GM23338 (cell line): ENCODE data around the gene GSN.

Source experiments
- CREB1 ChIP-seq: fragments of 250-450 bp; sonication (Bioruptor Pico); IDR thresholded peaks from 2 replicates; pipeline ENCODE4 v1.5.0; 2020; ENCODE audit warnings: low read depth, mild to moderate bottlenecking, moderate library complexity
- EZH2 ChIP-seq: fragments of 200-600 bp; sonication (generic); IDR thresholded peaks from one replicate; pipeline ENCODE4 v1.8.0; 2017; ENCODE audit warnings: antibody characterized with exemption, mild to moderate bottlenecking, low read depth; ENCODE audit not compliant: unreplicated experiment
- EZH2phosphoT487 ChIP-seq: fragments of 200-600 bp; sonication (generic); IDR thresholded peaks from one replicate; pipeline ENCODE4 v1.8.1; 2018; ENCODE audit warnings: antibody characterized with exemption; ENCODE audit not compliant: unreplicated experiment
- POLR2AphosphoS5 ChIP-seq: IDR thresholded peaks from 2 replicates; pipeline ENCODE4 v1.6.1; 2016; ENCODE audit warnings: antibody characterized with exemption, low read depth
- TF ChIP-seq, protein P1 (sequence below), 2 experiments: fragments of 200-600 bp in 1 of 2; sonication (generic) in 1 of 2; conservative IDR thresholded peaks; 2 replicates each; pipeline versions ENCODE4 v1.5.1 to v1.6.1; 2016 to 2017; ENCODE audit warnings: antibody characterized with exemption in 2 of 2, low read depth in 2 of 2, mild to moderate bottlenecking in 2 of 2, moderate library complexity in 1 of 2
- TF ChIP-seq, protein P2 (sequence below): IDR thresholded peaks from one replicate; pipeline ENCODE4 v1.6.1; 2018; ENCODE audit warnings: antibody characterized with exemption; ENCODE audit not compliant: unreplicated experiment
- TF ChIP-seq, protein P3 (sequence below): IDR thresholded peaks from 2 replicates; pipeline ENCODE4 v1.6.1; 2016; ENCODE audit warnings: antibody characterized with exemption

DNA sequence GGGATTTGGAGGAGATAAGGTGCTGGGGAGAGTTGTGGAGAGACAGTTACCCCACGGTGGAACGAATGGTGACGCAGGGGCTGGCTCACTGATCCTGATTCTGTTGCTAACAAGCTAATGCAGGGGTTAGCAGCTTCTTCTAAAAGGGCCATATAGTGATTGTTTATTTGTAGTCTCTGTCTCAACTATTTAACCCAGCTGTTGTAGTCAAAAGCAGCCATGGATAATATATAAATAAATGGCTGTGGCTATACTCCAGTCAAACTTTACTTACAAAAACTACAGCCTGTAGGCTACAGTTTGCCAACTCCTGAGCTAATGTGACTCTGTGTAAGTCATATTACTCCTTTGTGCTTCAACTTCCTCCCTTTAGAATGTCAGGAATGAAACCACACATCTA, 80.3 kb downstream of the GSN start:
- TF ChIP-seq, protein P1, sequence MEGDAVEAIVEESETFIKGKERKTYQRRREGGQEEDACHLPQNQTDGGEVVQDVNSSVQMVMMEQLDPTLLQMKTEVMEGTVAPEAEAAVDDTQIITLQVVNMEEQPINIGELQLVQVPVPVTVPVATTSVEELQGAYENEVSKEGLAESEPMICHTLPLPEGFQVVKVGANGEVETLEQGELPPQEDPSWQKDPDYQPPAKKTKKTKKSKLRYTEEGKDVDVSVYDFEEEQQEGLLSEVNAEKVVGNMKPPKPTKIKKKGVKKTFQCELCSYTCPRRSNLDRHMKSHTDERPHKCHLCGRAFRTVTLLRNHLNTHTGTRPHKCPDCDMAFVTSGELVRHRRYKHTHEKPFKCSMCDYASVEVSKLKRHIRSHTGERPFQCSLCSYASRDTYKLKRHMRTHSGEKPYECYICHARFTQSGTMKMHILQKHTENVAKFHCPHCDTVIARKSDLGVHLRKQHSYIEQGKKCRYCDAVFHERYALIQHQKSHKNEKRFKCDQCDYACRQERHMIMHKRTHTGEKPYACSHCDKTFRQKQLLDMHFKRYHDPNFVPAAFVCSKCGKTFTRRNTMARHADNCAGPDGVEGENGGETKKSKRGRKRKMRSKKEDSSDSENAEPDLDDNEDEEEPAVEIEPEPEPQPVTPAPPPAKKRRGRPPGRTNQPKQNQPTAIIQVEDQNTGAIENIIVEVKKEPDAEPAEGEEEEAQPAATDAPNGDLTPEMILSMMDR (conservative IDR thresholded peaks at IDR 0.05; ENCODE audit: low read depth in 2 of 2), result no peak
- no peak for TF ChIP-seq POLR2AphosphoS5
- no peak for TF ChIP-seq EZH2
- no peak for TF ChIP-seq EZH2phosphoT487
- no peak for TF ChIP-seq CREB1 (CRISPR knock-in tag)
- TF ChIP-seq, protein P2, sequence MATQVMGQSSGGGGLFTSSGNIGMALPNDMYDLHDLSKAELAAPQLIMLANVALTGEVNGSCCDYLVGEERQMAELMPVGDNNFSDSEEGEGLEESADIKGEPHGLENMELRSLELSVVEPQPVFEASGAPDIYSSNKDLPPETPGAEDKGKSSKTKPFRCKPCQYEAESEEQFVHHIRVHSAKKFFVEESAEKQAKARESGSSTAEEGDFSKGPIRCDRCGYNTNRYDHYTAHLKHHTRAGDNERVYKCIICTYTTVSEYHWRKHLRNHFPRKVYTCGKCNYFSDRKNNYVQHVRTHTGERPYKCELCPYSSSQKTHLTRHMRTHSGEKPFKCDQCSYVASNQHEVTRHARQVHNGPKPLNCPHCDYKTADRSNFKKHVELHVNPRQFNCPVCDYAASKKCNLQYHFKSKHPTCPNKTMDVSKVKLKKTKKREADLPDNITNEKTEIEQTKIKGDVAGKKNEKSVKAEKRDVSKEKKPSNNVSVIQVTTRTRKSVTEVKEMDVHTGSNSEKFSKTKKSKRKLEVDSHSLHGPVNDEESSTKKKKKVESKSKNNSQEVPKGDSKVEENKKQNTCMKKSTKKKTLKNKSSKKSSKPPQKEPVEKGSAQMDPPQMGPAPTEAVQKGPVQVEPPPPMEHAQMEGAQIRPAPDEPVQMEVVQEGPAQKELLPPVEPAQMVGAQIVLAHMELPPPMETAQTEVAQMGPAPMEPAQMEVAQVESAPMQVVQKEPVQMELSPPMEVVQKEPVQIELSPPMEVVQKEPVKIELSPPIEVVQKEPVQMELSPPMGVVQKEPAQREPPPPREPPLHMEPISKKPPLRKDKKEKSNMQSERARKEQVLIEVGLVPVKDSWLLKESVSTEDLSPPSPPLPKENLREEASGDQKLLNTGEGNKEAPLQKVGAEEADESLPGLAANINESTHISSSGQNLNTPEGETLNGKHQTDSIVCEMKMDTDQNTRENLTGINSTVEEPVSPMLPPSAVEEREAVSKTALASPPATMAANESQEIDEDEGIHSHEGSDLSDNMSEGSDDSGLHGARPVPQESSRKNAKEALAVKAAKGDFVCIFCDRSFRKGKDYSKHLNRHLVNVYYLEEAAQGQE, result no peak
- TF ChIP-seq, protein P3, sequence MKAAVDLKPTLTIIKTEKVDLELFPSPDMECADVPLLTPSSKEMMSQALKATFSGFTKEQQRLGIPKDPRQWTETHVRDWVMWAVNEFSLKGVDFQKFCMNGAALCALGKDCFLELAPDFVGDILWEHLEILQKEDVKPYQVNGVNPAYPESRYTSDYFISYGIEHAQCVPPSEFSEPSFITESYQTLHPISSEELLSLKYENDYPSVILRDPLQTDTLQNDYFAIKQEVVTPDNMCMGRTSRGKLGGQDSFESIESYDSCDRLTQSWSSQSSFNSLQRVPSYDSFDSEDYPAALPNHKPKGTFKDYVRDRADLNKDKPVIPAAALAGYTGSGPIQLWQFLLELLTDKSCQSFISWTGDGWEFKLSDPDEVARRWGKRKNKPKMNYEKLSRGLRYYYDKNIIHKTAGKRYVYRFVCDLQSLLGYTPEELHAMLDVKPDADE, result no peak
